HTR-8/SVneo (cell line): ENCODE data around the gene GALNT9.
"Not testable (repeated sequence)": the region's sequence is repeated elsewhere in the genome, so short reads cannot be mapped to it uniquely, and the experiment has no call there.

Experiments used
- DNase-seq: peaks from one replicate; pipeline ENCODE4 v3.0.0; 2011; ENCODE audit warnings: low spot score, mixed read lengths; ENCODE audit not compliant: insufficient read length
- FAIRE-seq: peaks from 2 replicates; lab custom pipeline; 2011; peaks lifted over from hg19 to GRCh38; lab: Jason Lieb, UNC

Gene GALNT9

GRCh38 chr12:132209619-132210222 is 119.7 kb downstream of the GALNT9 start:
- FAIRE-seq (no peak), DNase-seq (no peak)

GRCh38 chr12:132208153-132208823 is 121.1 kb downstream of the GALNT9 start:
- FAIRE-seq: no peak

GRCh38 chr12:132207083-132207775 is 122.2 kb downstream of the GALNT9 start:
- DNase-seq (no peak), FAIRE-seq (no peak)

More at GRCh38 chr12:132208153-132208823, 121.1 kb downstream of the GALNT9 start:
- DNase-seq: no peak

GRCh38 chr12:132206046-132206434 is 123.3 kb downstream of the GALNT9 start:
- no peak for FAIRE-seq

GRCh38 chr12:132205271-132206045 is 123.9 kb downstream of the GALNT9 start:
- DNase-seq (no peak), FAIRE-seq (no peak)

More at GRCh38 chr12:132206046-132206434, 123.3 kb downstream of the GALNT9 start:
- no peak for DNase-seq

GRCh38 chr12:132204793-132205270 is 124.6 kb downstream of the GALNT9 start:
- DNase-seq: no peak

GRCh38 chr12:132204063-132204792 is 125.2 kb downstream of the GALNT9 start:
- FAIRE-seq: no peak

More at GRCh38 chr12:132204793-132205270, 124.6 kb downstream of the GALNT9 start:
- no peak for FAIRE-seq

GRCh38 chr12:132202929-132203721 is 126.3 kb downstream of the GALNT9 start:
- FAIRE-seq: no peak
- DNase-seq: no peak

More at GRCh38 chr12:132204063-132204792, 125.2 kb downstream of the GALNT9 start:
- DNase-seq: no peak

GRCh38 chr12:132201391-132202120 is 127.8 kb downstream of the GALNT9 start:
- DNase-seq: no peak
- FAIRE-seq: no peak

GRCh38 chr12:132200800-132201199 is 128.6 kb downstream of the GALNT9 start:
- no peak for DNase-seq
- FAIRE-seq: no peak

- FAIRE-seq: no peak
- DNase-seq: no peak
These were observed 129.7 kb downstream of the GALNT9 start for GRCh38 chr12:132199526-132200319.

GRCh38 chr12:132199101-132199500 is 130.3 kb downstream of the GALNT9 start:
- FAIRE-seq (no peak), DNase-seq (no peak)

- FAIRE-seq: no peak
- no peak for DNase-seq
These were observed 131.6 kb downstream of the GALNT9 start for GRCh38 chr12:132197581-132198354.

- FAIRE-seq (no peak), DNase-seq (no peak)
These were observed 132.5 kb downstream of the GALNT9 start for GRCh38 chr12:132196873-132197390.

GRCh38 chr12:132196038-132196872 is 133.1 kb downstream of the GALNT9 start:
- FAIRE-seq: no peak
- DNase-seq: no peak

GRCh38 chr12:132195242-132195641 is 134.1 kb downstream of the GALNT9 start:
- not testable (repeated sequence) for FAIRE-seq, DNase-seq
